ENCODE results near the gene LIPC. TPM values are rescaled to one million over a fixed set of nuclear protein-coding genes. Genes with fewer than 3 reads are reported as not detected.

LIPC gene
- total RNA-seq, 4 donors from 2014 or later = 0.47 TPM; not detected in 3

GRCh38 chr15:58433597-58434333, 2.0 kb downstream of the LIPC start:
- TF ChIP-seq CTCF (IDR thresholded peaks at IDR 0.05 in 4 of 5, conservative IDR thresholded peaks at IDR 0.05 in 1 of 5) (no peak), POLR2A (IDR thresholded peaks at IDR 0.05) (no peak)
- no peaks in the 10 kb centered on the region for H3K9me3 ChIP-seq
- no peaks in the 10 kb centered on the region for H3K27me3 ChIP-seq
- peak in 1 of 2 donors; percentile 44 for ATAC-seq
- no peak overlapping the region for H3K27ac ChIP-seq
- H3K4me1 ChIP-seq = peaks cover 11 to 12% of the 10 kb centered on the region in 2 donors
- no peaks in the 10 kb centered on the region for H3K36me3 ChIP-seq
- no peak overlapping the region for H3K4me3 ChIP-seq
- in situ Hi-C loops (cut with MboI; ENCODE audit: low sequenced_read_pairs in 4 of 4) = no loop called here
- intact Hi-C loops (cut with DNase I; ENCODE audit: low total_unique reads) = no loop called here
- no peak for DNase-seq

DNA sequence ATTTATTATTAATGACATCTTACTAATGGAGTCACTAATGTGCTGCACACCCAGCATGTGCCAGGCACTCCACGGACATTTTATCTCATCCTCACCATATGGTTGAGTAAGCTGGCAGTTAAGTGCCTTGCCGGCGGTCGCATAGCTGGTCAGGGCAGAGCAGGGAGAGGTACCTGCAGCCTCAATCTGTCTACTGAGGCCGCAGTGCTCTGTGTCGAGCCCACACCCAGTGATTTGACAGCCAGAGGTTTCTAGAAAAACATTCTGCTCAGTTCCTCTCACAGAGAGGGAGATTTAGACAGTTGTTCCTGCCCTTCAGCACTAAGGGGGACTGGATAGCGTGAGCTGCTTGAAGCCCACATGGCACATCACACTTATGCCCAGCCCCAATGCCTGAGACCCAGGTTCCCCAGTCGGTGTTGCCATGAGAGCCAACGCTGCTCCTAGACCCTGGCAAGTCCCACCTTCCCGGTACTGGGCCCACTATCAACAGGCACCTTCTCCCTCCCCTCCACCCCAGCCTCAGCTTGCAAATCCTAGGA, 2.6 kb downstream of the LIPC start:
- in situ Hi-C loops (cut with MboI; ENCODE audit: low sequenced_read_pairs in 4 of 4) = no loop called here
- Histone ChIP-seq H3K27me3 (no peaks in the 10 kb centered on the region), H3K27ac (no peak overlapping the region), H3K4me3 (no peak overlapping the region), H3K36me3 (no peaks in the 10 kb centered on the region), H3K4me1 (peaks cover 14 to 19% of the 10 kb centered on the region in 2 donors), H3K9me3 (no peaks in the 10 kb centered on the region)
- intact Hi-C loops (cut with DNase I; ENCODE audit: low total_unique reads) = no loop called here
- no peak for DNase-seq
- ATAC-seq = no peak
- TF ChIP-seq CTCF (IDR thresholded peaks at IDR 0.05 in 4 of 5, conservative IDR thresholded peaks at IDR 0.05 in 1 of 5) (no peak), POLR2A (IDR thresholded peaks at IDR 0.05) (no peak)

DNA sequence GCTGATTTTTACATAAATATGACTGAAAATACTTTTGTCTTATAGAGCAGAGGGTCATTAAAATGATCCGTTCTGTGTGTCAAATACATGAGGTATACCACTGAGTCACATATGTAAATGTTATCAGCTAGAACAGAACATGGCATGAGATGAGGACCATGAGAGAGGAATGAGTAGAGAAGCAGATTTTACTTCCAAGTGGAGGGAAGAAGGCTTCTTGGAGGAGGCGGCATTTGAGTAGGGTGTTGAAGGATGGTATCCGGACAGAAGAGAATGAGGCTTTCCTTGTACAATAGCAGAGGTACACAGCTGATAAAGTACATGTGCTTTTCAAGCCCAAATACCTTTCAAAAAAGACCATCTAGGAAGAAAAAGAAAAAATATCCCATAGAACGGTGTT, 4.8 kb downstream of the LIPC start:
- Histone ChIP-seq H3K27ac (no peak overlapping the region), H3K4me3 (no peak overlapping the region), H3K36me3 (no peaks in the 10 kb centered on the region), H3K4me1 (peaks cover 33 to 40% of the 10 kb centered on the region in 2 donors), H3K27me3 (no peaks in the 10 kb centered on the region), H3K9me3 (no peaks in the 10 kb centered on the region)
- intact Hi-C loops (cut with DNase I; ENCODE audit: low total_unique reads) = loop anchor here (5.0 kb wide), 1 partner anchor 111 kb away; no protein-coding TSS in a partner anchor
- TF ChIP-seq CTCF (IDR thresholded peaks at IDR 0.05 in 4 of 5, conservative IDR thresholded peaks at IDR 0.05 in 1 of 5) (no peak), POLR2A (IDR thresholded peaks at IDR 0.05) (no peak)
- DNase-seq (no peak), ATAC-seq (no peak)
- in situ Hi-C loops (cut with MboI; ENCODE audit: low sequenced_read_pairs in 4 of 4) = no loop called here

DNA sequence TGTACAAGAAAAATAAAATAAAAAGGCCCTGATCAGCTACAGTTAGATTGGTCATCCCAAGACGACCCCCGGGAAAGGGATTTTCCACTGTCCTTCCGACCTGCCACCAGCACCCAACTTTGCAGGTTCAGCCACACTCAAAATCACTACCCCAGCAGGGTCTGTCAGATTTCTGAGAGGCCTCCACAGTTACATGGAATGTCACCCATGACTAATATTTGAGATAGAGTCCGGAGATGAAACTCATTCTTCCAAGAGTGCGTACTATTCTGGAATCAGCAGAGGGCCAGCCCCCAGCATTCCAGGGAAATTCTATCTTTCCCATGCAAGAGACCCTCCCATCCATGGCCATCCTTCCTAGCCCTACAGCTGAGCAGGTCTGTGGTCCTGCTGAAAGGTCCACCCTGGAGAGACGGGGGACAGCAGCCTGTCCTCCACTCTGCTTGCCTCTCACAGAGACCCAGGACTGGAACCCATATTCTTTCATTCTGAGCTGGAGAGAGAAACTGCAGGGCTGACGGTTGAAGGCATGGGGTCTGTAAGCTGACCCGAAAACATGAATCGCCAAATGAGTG, 5.8 kb downstream of the LIPC start:
- no peak for ATAC-seq
- Histone ChIP-seq H3K36me3 (no peaks in the 10 kb centered on the region), H3K4me3 (no peak overlapping the region), H3K9me3 (no peaks in the 10 kb centered on the region), H3K27ac (no peak overlapping the region), H3K4me1 (peaks cover 31 to 37% of the 10 kb centered on the region in 2 donors), H3K27me3 (no peaks in the 10 kb centered on the region)
- intact Hi-C loops (cut with DNase I; ENCODE audit: low total_unique reads) = loop anchor here (5.0 kb wide), 1 partner anchor 110 kb away; no protein-coding TSS in a partner anchor
- no peak for DNase-seq
- in situ Hi-C loops (cut with MboI; ENCODE audit: low sequenced_read_pairs in 4 of 4) = no loop called here
- TF ChIP-seq CTCF (IDR thresholded peaks at IDR 0.05 in 4 of 5, conservative IDR thresholded peaks at IDR 0.05 in 1 of 5) (no peak), POLR2A (IDR thresholded peaks at IDR 0.05) (no peak)
